NCI-H1105 treated with DMSO at 0.1 percent for 48 hours (cell line): ENCODE measurements around the gene ATP8B3.

Source experiments
- DNase-seq: peaks from one replicate; lab custom pipeline; 2025; lab: John Stamatoyannopoulos, UW

The ATP8B3 gene

GRCh38 chr19:1811942-1812425 is at the start of gene ATP8B3:
Gene ATP8B3, minus strand, starts transcription at chr19:1812276. Its CDS starts 540 bp downstream, at chr19:1811736.
- no peak for DNase-seq

GRCh38 chr19:1861599-1862031 is 49.5 kb upstream of the ATP8B3 start:
- no peak for DNase-seq

GRCh38 chr19:1860821-1861598 is 48.9 kb upstream of the ATP8B3 start:
- DNase-seq = no peak

GRCh38 chr19:1860042-1860775 is 48.1 kb upstream of the ATP8B3 start:
- DNase-seq = peak; percentile 1

- no peak for DNase-seq
Observed at GRCh38 chr19:1859331-1859781, 47.3 kb upstream of the ATP8B3 start.

- DNase-seq = no peak
Observed at GRCh38 chr19:1858412-1859081, 46.5 kb upstream of the ATP8B3 start.

GRCh38 chr19:1857648-1858326 is 45.7 kb upstream of the ATP8B3 start:
- no peak for DNase-seq

GRCh38 chr19:1856698-1857603 is 44.9 kb upstream of the ATP8B3 start:
- no peak for DNase-seq

- DNase-seq = no peak
Observed at GRCh38 chr19:1856345-1856697, 44.2 kb upstream of the ATP8B3 start.

GRCh38 chr19:1855828-1856255 is 43.8 kb upstream of the ATP8B3 start:
- DNase-seq = no peak

GRCh38 chr19:1855040-1855827 is 43.2 kb upstream of the ATP8B3 start:
- no peak for DNase-seq

- DNase-seq = no peak
Observed at GRCh38 chr19:1854542-1855039, 42.5 kb upstream of the ATP8B3 start.

- DNase-seq = no peak
Observed at GRCh38 chr19:1854039-1854541, 42.0 kb upstream of the ATP8B3 start.

GRCh38 chr19:1853295-1854038 is 41.4 kb upstream of the ATP8B3 start:
- DNase-seq = peak; percentile 63

GRCh38 chr19:1852581-1853128 is 40.6 kb upstream of the ATP8B3 start:
- DNase-seq = no peak

- DNase-seq = no peak
Observed at GRCh38 chr19:1851654-1852580, 39.8 kb upstream of the ATP8B3 start.
